GM19467 (cell line): Measurements from ENCODE around the gene CDK18.
"Not testable (repeated sequence)": the region's sequence is repeated elsewhere in the genome, so short reads cannot be mapped to it uniquely, and the experiment has no call there.

Source experiments
- ATAC-seq: cut with Tn5 transposase; IDR thresholded peaks from one replicate; pipeline ENCODE4 v1.9.1; 2021; ENCODE audit warnings: mild to moderate bottlenecking, moderate library complexity; ENCODE audit not compliant: unreplicated experiment

The CDK18 gene

DNA sequence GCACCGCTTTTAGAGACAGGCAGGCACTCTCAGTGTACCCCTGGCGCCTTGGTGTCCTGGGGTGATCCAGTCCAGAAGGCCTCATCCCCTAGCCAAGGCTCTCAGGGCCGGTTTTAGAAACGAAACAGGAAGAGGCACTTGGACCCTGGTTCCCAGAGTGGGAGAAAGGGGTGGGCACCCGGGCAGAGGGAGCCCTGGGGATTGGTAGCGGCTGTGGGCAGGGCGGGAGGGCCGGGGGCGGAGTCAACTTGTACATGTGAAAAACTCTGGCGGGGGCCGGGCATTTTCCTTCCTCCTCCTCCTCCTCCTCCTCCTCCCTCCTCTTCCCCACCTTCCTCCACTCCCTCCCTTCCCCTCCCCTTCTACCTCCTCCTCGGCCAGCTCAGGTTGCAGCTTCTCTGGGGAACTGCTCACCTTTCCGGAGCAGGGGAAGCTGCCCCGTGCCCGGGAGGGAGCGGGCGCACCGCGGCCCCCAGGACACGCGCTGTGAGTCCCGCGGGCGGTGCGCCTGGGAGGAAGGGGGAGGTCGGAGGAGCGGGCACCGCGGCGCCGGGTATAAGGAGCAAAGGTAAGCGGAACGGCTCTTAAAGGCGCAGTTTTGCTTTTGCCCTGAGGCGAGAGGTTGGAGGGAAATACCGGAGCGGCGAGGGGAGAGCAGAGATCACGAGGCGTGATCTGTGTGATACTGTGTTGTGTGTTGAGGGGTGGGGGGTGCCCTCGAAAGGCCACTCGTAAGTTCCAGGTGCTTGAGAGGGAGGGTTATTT is at the start of gene CDK18:
Gene CDK18, plus strand, starts transcription at position 359 of the 765 bp plus-strand sequence. CDS start 18,499 bp downstream, outside the sequence.
- ATAC-seq = no peak

DNA sequence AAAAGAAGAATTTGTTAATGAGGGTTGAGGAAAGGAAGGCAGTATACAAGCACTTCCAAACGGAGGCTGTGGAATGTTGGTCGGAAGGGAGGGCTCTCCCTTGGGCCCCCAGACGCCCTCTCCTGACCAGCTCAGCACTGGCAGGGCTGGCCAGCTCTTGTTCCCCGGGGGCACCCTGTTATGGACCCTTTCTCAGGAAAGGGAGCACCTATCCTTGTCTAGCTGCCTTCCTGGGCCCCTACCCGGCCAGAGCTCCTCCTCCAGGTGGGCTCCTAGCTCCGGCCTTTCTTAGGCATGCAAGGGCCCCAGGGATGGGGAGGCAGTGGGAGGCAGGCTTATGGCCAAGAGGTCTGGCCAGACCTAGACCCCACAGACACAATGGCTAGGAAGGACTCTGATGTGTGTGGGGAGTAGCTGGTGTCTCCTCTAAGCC is 49.5 kb upstream of the CDK18 start:
- ATAC-seq = no peak

DNA sequence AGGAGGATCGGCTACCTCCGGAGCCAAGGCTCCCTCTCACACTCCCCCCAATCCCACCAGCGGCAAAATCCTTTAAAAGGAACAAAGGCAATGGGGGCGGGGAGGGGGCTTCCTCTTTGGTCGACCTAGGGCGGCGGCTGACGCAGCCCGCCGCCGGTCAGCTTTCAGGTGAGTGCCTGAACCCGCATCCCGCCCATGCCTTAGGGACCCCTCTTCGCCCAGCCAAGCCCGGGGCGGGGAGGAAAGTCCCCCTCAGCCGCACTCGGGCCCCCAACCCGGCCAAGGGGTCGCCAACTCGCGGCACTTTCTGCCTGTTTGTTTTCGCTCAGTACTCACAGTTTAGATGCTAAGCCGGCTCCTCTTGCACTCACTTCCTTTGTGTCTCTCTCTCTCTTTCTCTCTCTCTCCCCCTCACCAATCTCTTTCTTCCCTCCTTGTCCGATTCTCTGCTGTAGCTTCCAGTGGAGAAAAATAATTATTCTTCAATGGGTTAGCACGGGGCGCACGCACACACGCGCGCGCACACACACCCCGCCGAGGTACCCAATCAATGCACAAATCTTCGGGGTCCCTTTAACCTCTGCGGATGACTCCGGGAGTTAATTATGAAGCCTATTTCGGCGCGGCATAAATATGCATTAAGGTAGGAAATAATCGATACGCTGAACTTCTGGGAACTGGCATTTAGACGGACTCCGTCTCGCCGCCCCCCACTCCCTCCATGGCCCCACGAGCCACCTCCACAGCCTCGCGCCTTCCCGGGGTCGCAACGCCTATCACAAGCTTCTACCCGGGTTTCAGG is 48.7 kb upstream of the CDK18 start, which contains the start of gene BLACAT1:
Gene BLACAT1, minus strand, starts transcription at position 465 of the 802 bp plus-strand sequence.
- ATAC-seq = no peak

DNA sequence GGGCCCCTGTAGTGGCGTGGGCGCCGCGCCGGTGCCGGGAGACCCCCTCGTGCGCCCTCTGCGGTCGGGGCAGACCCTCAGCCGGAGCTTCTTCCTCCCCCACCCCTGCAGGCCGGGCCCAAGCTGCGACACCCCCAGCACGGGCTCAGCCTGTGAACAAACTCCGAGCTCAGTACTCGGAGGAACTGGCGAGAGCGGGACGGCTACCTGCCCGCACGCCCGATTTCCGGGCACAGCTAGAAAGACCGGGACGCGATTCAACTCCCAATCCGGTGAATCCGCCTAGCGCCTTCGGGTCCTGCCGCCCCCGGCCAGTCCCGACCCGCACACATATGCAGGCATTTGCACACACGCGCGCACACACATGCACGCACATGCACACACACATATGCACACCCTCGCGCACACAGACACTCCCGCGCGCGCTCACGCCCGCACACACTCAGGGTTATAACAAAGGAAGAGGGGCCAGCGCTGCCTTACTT is 48.0 kb upstream of the CDK18 start:
- no peak for ATAC-seq

DNA sequence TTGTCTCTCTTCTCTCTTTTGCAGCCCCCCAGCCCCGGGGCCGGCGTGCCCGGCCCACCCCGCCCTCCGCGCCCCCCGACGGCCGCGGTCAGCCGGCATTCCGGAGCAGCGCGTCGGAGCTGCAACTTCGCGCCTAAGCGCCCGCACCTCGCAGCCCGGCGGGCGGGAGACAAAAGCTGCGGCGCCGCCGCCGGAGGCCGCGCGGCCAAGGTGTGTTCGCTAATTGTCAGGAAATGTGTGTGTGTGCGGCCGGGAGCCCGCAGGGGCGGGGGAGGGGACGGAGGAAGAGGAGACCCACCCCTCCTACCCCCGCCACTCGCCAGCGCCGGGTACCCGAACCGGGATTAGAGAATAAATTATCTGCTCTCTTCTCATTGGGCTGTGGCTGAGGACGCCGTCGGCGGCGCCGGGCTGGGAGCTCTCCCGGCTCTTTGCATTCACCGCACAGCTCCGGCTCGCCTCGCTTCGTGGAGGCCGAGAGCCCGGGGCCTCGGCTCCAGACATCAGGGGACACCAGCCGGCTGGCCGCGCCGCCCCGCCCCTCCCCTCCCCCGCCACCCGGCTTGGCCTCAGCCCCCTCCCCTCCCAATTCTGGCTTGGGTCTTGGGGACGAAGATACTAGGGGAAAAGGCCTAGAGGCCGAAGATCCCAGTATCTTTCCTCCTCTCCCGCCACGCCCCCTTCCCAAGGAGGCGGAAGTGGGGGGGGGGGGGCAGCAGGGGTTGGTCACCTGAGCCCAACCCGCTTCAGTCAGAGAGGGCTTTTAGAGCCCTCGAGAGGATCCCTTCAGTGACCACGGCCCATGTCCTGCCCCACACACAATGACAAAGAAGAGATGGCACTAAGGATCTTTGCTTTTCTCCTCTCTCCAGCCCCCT is 47.4 kb upstream of the CDK18 start:
- no peak for ATAC-seq

DNA sequence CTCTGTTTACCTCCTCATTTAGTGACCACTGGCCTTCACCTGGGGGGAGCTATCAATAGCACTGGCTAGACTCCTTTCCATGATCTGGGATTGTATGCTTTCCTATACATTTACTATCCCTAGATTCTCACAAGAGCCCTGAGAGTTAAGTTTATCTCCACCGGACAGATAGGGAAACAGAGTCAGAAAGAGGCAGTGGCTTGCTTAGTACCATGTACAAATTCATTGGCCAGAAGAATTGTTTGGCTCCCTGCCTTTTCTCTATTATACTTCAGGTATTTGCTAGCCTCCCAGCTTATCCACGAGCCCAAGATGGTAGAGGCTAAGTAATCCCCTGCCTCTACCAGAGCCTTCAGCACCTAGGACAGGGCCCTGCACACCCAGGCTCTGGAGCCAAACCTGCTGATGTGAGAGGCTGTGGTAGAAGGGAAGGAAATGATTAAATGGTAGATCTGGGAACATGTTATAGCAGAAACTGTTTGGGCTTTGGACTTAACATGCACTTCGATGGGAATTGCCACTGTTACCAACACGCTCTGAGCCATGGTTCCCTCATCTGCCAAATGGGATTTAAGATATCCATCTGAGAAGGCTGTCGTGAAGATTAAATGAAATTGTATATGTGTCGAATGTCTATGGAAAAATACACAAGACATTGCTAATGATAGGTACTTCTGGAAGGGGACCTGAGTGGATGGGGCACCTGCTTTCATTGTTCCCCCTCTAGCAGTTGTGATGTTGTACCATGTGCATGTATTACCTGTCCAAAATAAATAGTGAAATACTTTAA is 45.5 kb upstream of the CDK18 start:
- ATAC-seq = no peak

DNA sequence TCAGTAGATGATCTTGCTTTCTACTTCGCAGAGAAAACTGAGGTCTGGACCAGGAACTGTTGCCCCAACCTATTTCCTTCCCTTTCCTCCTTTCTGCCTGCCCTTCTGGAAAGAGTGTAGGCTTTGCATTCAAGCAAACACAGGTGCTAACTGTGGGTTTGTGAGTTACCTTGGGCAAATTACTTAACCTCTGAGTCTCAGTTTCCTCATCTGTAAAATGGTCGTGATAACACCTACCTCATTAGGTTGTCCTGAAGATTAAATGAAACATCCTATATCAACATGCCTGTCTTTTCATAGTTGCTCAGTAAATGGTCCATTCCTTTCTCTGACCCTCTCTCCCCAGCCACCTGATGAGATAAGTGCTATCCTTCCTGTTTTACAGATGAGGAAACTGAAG is 39.1 kb upstream of the CDK18 start:
- ATAC-seq = no peak

DNA sequence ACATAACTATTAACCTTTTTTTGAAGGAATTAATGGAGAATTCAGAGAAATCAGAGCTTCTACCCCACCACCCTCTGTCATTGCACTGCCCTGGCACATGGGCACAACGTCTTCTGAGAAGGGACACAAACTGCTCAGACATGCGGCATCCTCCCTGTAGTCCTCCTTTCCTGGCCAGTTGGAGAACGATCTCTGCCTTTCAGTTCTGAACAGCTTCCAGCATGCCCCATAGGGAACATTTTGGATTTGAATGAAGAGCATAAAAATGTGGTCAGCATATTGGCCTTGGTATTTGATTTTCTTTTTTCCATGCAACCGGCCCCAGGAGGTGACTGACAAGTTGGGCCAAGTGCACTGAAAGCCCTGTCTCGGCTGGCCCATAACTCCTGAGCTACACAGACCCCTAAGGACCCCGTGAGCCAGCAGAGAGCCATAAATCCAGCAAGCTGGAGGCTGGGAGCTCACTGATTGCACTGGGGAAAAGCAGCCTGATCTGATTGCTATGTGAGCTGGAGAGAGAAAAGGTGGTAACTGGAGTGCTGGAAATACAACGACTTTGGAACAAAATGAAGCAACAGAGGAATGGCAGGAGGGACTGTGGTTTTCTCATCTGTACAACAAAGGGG is 37.8 kb upstream of the CDK18 start:
- ATAC-seq = no peak

DNA sequence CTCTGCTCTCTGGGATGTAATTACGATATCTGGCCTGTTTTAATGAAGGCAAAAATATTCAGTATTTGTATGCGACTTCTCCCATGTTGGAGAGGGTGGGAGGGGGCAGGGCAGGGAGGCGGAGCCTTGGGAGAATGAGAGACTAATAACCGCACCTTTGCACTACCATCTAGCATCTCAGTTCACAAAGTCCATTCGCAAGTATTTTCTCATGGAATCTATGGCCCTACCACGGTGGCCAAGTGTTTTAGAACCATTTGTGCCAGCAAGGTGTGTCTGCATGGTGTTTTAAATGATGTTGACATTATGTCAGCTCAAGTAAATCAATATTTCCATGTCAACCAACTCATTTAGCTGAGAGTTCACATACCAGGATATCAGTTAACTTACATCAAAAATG is 34.3 kb upstream of the CDK18 start:
- ATAC-seq = no peak

DNA sequence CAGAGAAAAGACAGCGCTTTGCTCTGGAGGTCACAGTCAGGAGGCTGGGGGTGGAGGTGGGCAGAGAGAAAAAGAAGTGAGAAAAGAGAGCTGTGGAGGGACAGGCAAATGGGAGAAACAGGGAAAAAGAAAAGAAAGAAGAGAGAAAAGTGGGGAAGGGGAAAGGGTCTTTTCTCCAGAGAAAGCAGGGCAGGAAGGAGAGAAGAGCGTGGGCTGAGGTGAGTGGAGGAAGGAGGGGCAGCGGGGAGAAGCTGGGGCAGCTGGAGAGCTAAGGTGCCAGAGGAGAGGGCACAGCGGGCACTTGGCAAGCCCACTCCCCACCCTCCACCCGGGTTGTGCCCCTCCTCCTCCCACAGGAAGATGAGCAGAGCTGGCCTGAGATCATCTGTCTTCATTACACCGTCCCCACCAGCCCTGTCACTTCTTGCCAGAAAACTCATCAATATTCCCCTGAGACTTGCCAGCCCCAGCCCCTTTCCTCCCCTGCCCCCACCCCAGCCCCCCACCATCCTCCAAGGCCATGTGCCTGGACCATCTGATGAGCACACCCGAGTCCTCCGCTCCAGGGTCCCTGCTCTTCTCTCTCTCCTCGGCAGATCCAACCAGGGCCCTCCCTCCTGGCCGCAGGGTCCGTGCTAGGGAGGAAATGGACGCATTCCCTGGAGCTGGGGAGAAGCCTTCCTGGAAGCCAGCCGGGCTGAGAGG is 31.6 kb upstream of the CDK18 start:
- ATAC-seq = no peak

DNA sequence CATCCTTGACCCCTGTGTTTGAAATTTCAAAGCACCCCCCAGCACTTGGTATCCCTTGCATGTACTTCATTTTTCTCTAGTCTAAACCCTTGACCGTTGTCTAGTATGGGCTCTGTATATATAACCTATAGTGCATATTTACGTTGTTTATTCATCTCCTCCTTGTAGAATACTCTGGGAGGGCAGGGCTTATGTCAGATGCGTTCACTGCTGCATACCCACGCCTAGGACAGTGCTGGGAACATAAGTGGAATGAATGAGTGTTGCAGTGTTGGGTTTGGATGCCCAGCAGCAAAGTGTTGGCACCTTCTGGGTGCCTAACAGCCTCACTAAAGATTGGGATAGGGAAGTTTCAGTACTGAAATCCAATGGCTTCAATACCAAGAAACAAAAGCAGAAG is 31.0 kb upstream of the CDK18 start:
- ATAC-seq = no peak

DNA sequence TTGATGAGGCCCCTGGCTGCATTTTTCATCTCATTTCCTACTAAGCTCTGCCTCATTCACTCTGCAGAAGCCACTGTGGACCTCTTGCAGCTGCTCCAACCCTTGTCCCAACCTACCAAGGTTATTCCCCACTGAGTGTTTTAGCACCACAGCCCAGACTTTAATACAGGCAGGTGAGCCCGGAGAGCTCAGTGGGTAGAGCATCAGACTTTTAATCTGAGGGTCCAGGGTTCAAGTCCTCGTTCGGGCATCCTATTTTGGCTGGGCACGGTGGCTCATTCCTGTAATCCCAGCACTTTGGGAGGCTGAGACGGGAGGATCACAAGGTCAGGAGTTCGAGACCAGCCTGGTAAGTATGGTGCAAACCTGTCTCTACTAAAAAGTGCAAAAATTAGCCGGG is 30.5 kb upstream of the CDK18 start:
- no peak for ATAC-seq

DNA sequence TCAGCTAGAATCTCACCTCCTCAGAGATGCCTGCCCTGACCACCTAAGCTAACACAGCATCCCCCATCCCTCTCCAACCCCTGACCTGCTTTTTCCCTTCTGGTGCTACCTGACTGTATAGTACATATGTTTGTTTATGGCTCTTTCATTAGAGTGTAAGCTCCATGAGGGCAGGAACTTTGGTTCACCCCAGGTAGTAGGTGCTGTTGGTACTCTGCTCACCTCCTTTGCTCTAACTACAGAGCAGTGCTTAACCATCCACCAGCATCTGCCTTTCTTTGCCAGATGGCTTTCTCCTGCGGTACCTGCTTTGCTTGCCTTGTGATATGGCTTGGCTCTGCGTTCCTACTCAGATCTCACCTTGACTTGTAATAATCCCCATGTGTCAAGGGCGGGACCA is 29.9 kb upstream of the CDK18 start:
- ATAC-seq = no peak

DNA sequence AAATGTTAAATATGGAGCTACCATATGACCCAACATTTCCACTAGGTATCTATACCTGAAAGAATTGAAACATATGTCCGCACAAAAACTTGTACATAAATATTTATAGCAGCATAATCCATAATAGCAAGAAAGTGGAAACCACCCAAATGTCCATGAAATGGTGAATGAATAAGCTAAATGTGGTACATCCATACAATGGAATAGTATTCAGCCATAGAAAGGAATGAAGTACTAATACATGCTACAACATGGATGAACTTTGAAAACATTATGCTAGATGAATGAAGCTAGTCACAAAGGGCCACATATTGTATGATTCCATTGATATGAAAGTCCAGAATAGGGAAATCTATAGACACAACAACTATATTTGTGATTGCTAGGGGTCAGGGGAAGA is 28.6 kb upstream of the CDK18 start:
- ATAC-seq = no peak

DNA sequence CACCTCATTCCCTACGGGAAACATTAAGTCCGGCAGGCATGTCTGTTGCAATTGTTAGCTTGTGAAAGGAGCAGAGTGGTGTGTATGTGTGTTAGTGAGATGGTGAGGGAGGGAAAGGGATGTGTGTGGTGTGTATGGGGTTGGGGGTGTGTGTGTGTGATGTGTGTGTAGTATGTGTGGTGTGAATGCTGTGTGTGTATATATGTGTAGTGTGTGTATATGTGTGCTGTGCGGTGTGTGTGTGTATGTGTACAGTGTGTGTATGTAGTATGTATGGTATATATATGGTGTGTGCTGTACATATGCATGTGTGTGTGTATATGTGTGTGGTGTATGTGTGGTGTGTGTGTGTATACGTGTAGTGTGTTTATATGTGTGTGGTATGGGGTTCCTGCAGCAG is 27.8 kb upstream of the CDK18 start:
- no peak for ATAC-seq

DNA sequence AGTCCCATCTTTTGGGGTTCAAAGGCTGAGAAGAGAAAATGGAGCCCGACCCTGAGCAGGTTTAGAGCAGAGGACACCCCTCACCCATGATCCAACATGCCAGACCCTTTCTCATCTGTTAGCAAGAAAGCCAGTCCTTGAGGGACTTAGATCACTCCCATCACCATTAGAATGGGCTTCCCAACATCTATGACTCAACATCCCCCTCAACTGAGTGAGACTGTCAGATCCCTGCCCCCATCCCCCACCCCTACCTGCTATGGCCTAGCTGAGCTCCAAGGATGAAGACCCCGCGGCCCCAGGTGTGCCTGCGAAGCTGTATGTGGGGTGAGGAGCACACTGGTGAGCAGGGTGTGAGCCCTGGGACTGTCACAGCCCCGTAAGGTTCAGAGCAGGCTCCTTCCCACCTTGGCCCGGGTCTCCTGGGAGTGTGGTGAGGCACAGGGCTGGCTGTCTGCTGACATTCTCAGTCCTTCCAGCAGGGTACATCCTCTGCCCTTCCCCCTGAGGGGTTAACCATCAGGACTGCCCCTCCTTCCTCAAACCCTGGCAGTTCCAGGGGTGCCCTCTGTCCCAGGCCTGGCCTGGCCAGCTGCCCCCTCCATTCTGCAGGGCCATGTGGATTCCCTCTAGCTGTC is 27.2 kb upstream of the CDK18 start:
- no peak for ATAC-seq

DNA sequence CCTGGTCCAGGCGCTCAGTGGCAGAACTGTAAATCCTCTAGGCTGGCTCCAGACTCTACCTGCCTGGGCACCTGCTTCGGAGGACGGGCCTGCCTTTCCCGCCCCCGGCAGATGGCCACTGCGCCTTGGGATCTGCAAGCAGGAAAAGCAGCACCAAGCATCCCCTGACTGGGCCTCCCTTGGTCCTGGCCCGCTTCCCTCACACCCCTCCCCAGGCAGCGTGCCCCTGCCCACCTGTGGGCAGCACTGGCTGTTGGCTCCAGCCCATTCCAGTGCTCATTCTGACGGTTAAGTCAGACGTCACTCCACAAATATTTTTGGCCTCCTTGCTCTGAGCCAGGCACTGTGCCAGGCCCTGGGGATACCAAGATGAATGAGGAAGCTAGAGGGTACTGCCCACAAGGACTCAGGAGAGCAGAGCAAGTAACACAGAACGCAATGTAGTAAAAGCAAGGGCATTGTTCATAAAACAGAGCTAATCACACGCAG is 26.7 kb upstream of the CDK18 start:
- no peak for ATAC-seq

DNA sequence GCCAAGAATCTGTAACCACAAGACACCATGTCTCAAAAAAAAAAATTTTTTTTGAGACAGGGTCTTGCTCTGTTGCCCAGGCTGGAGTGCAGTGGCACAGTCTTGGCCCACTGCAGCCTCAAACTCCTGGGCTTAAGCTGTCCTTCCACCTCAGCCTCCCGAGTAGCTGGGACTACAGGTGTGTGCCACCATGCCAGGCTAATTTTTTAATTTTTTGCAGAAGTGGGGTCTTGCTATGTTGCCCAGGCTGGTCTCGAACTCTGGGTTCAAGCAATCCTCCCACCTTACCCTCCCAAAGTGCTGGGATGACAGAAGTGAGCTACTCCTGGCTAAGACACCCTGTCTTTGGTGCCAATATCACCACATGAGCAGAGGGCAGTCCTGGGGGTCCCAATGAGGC is 25.5 kb upstream of the CDK18 start:
- ATAC-seq = not testable (repeated sequence)
